Karpas-422 (cell line): ENCODE results near the gene GAS7. TPM values are rescaled to one million over a fixed set of nuclear protein-coding genes. Genes with fewer than 3 reads are reported as not detected.
A peak's percentile ranks its signal among the peaks of the same experiment; 100 is the strongest.

ENCODE experiments used
- DNase-seq: peaks from one replicate; pipeline ENCODE4 v3.0.0-alpha.2; 2015
- H2AFZ ChIP-seq: fragments of 200-600 bp; sonication (generic); 2 replicates; pipeline ENCODE4 v1.6.1; 2014; ENCODE audit warnings: antibody characterized with exemption, low read length, mixed read lengths
- H3K27ac ChIP-seq: fragments of 200-600 bp; sonication (generic); 2 replicates; pipeline ENCODE4 v1.5.1; 2014; ENCODE audit warnings: mild to moderate bottlenecking, low read length, moderate library complexity
- H3K27me3 ChIP-seq: fragments of 200-600 bp; sonication (generic); 2 replicates; pipeline ENCODE4 v1.6.1; 2014; ENCODE audit warnings: low read length, mixed read lengths
- H3K36me3 ChIP-seq: fragments of 200-600 bp; sonication (generic); 2 replicates; pipeline ENCODE4 v1.6.1; 2014; ENCODE audit warnings: low read length, mixed read lengths; ENCODE audit not compliant: insufficient read depth
- H3K4me1 ChIP-seq: fragments of 200-600 bp; sonication (generic); 2 replicates; pipeline ENCODE4 v1.6.1; 2014; ENCODE audit warnings: mild to moderate bottlenecking, low read length, mixed read lengths
- H3K4me2 ChIP-seq: fragments of 200-600 bp; sonication (generic); 2 replicates; pipeline ENCODE4 v1.6.1; 2014; ENCODE audit warnings: low read length, low read depth, mild to moderate bottlenecking; ENCODE audit not compliant: poor library complexity, severe bottlenecking
- H3K4me3 ChIP-seq: fragments of 200-600 bp; sonication (generic); 2 replicates; pipeline ENCODE4 v1.5.1; 2014; ENCODE audit warnings: mild to moderate bottlenecking, antibody characterized with exemption, low read length, mixed read lengths
- H3K79me2 ChIP-seq: fragments of 200-600 bp; sonication (generic); 2 replicates; pipeline ENCODE4 v1.6.1; 2014; ENCODE audit warnings: mild to moderate bottlenecking, low read length, mixed read lengths
- H3K9ac ChIP-seq: fragments of 200-600 bp; sonication (generic); 2 replicates; pipeline ENCODE4 v1.6.0; 2014; ENCODE audit warnings: low read length
- H3K9me2 ChIP-seq: fragments of 200-600 bp; sonication (generic), shearing (Covaris generic); replicated peaks from 2 replicates; pipeline ENCODE4 v1.6.0; 2014; ENCODE audit warnings: mild to moderate bottlenecking, low read length, moderate library complexity; ENCODE audit not compliant: insufficient read depth
- H3K9me3 ChIP-seq: fragments of 300-700, 200-600 bp; sonication (generic); 2 replicates; pipeline ENCODE4 v1.6.1; 2014; ENCODE audit warnings: low read length, mixed read lengths
- H4K20me1 ChIP-seq: fragments of 200-600 bp; sonication (generic); 2 replicates; pipeline ENCODE4 v1.6.1; 2014; ENCODE audit warnings: mild to moderate bottlenecking, antibody characterized with exemption, low read length, low read depth; ENCODE audit not compliant: insufficient read depth
- total RNA-seq: library from RNA; depleted of rRNA; stranded (reverse); fragments of >200 nt; shearing (Covaris generic); gene quantifications from 2 replicates; pipeline ENCODE4 v1.2.3, GENCODE V29; 2014; ENCODE audit warnings: low replicate concordance

The GAS7 gene
- total RNA-seq, 1 experiment from 2014 or later, result 79.9 TPM

GRCh38 chr17:9936095-9936494, 262.3 kb downstream of the GAS7 start:
- H4K20me1 ChIP-seq, result no peaks in the 10 kb centered on the region; the same call in 1 of the 2 replicates

GRCh38 chr17:9935408-9935807, 263.0 kb downstream of the GAS7 start:
- Histone ChIP-seq H4K20me1 (no peaks in the 10 kb centered on the region; the same call in 1 of the 2 replicates), H3K27me3 (no peaks in the 10 kb centered on the region), H2AFZ (no peak overlapping the region), H3K4me1 (peaks cover 24% of the 10 kb centered on the region), H3K9ac (no peak overlapping the region), H3K4me3 (no peak overlapping the region), H3K9me3 (no peaks in the 10 kb centered on the region), H3K79me2 (no peaks in the 10 kb centered on the region), H3K36me3 (peaks cover 35% of the 10 kb centered on the region), H3K27ac (no peak overlapping the region), H3K9me2 (no peaks in the 10 kb centered on the region), H3K4me2 (no peak overlapping the region)
- no peak for DNase-seq

More at GRCh38 chr17:9936095-9936494, 262.3 kb downstream of the GAS7 start:
- Histone ChIP-seq H3K9me2 (no peaks in the 10 kb centered on the region), H3K4me1 (peaks cover 17% of the 10 kb centered on the region), H3K4me3 (no peak overlapping the region), H3K9ac (no peak overlapping the region), H3K27ac (no peak overlapping the region), H3K27me3 (no peaks in the 10 kb centered on the region), H3K79me2 (no peaks in the 10 kb centered on the region), H3K4me2 (no peak overlapping the region), H2AFZ (no peak overlapping the region), H3K9me3 (no peaks in the 10 kb centered on the region), H3K36me3 (peaks cover 41% of the 10 kb centered on the region)
- DNase-seq, result no peak

GRCh38 chr17:9934331-9934730, 264.1 kb downstream of the GAS7 start:
- H3K9ac ChIP-seq, result no peak overlapping the region
- H3K4me2 ChIP-seq, result no peak overlapping the region
- peaks cover 32% of the 10 kb centered on the region for H3K36me3 ChIP-seq
- no peaks in the 10 kb centered on the region; the same call in 1 of the 2 replicates for H4K20me1 ChIP-seq
- H3K27me3 ChIP-seq, result no peaks in the 10 kb centered on the region
- H3K9me3 ChIP-seq, result no peaks in the 10 kb centered on the region
- no peak overlapping the region for H2AFZ ChIP-seq
- H3K9me2 ChIP-seq, result no peaks in the 10 kb centered on the region
- H3K79me2 ChIP-seq, result no peaks in the 10 kb centered on the region
- peaks cover 31% of the 10 kb centered on the region for H3K4me1 ChIP-seq
- no peak overlapping the region for H3K27ac ChIP-seq
- DNase-seq, result no peak
- no peak overlapping the region for H3K4me3 ChIP-seq

GRCh38 chr17:9932491-9932890, 265.9 kb downstream of the GAS7 start:
- no peaks in the 10 kb centered on the region for H3K9me3 ChIP-seq
- peaks cover 43% of the 10 kb centered on the region for H3K4me1 ChIP-seq
- H3K79me2 ChIP-seq, result no peaks in the 10 kb centered on the region
- H4K20me1 ChIP-seq, result no peaks in the 10 kb centered on the region; the same call in 1 of the 2 replicates
- no peaks in the 10 kb centered on the region for H3K9me2 ChIP-seq
- H3K4me2 ChIP-seq, result no peak overlapping the region
- no peak for DNase-seq
- H3K27me3 ChIP-seq, result no peaks in the 10 kb centered on the region
- H2AFZ ChIP-seq, result no peak overlapping the region
- no peak overlapping the region for H3K4me3 ChIP-seq
- no peak overlapping the region for H3K9ac ChIP-seq
- no peak overlapping the region for H3K27ac ChIP-seq
- H3K36me3 ChIP-seq, result peaks cover 28% of the 10 kb centered on the region; the same call in 1 of the 2 replicates

- Histone ChIP-seq H3K27me3 (no peaks in the 10 kb centered on the region), H3K9ac (no peak overlapping the region), H4K20me1 (no peaks in the 10 kb centered on the region; the same call in 1 of the 2 replicates), H3K9me3 (no peaks in the 10 kb centered on the region), H3K4me3 (no peak overlapping the region), H3K4me2 (no peak overlapping the region), H3K27ac (0 out of 2 replicates have a peak overlapping the region, but pooled peaks have one; percentile 11), H2AFZ (no peak overlapping the region), H3K79me2 (no peaks in the 10 kb centered on the region), H3K9me2 (no peaks in the 10 kb centered on the region), H3K36me3 (peaks cover 28% of the 10 kb centered on the region; the same call in 1 of the 2 replicates), H3K4me1 (peaks cover 51% of the 10 kb centered on the region)
- DNase-seq, result no peak
These were observed 267.2 kb downstream of the GAS7 start for GRCh38 chr17:9931144-9931741.

GRCh38 chr17:9929871-9930270, 268.5 kb downstream of the GAS7 start:
- Histone ChIP-seq H3K9me3 (no peaks in the 10 kb centered on the region), H3K27ac (0 out of 2 replicates have a peak overlapping the region, but pooled peaks have one; percentile 11), H3K27me3 (no peaks in the 10 kb centered on the region), H3K4me2 (no peak overlapping the region), H4K20me1 (no peaks in the 10 kb centered on the region), H3K9me2 (no peaks in the 10 kb centered on the region), H2AFZ (no peak overlapping the region), H3K79me2 (no peaks in the 10 kb centered on the region), H3K4me3 (no peak overlapping the region), H3K4me1 (peaks cover 65% of the 10 kb centered on the region), H3K9ac (no peak overlapping the region), H3K36me3 (peaks cover 28% of the 10 kb centered on the region; the same call in 1 of the 2 replicates)
- no peak for DNase-seq

GRCh38 chr17:9928601-9929333, 269.6 kb downstream of the GAS7 start:
- Histone ChIP-seq H3K9me3 (no peaks in the 10 kb centered on the region), H4K20me1 (no peaks in the 10 kb centered on the region), H3K36me3 (peaks cover 25% of the 10 kb centered on the region; the same call in 1 of the 2 replicates), H3K9me2 (no peaks in the 10 kb centered on the region), H2AFZ (no peak overlapping the region), H3K79me2 (0 out of 2 replicates have a peak, but pooled peaks cover 2% of the 10 kb centered on the region), H3K4me2 (no peak overlapping the region), H3K27me3 (no peaks in the 10 kb centered on the region), H3K27ac (peak overlapping the region; percentile 37; the same call in 1 of the 2 replicates), H3K9ac (no peak overlapping the region), H3K4me3 (no peak overlapping the region), H3K4me1 (peaks cover 67% of the 10 kb centered on the region)
- DNase-seq, result peak; percentile 72

GRCh38 chr17:9926150-9926804, 272.1 kb downstream of the GAS7 start:
- no peak overlapping the region for H3K4me2 ChIP-seq
- 0 out of 2 replicates have a peak, but pooled peaks cover 2% of the 10 kb centered on the region for H3K79me2 ChIP-seq
- no peaks in the 10 kb centered on the region for H4K20me1 ChIP-seq
- H3K27me3 ChIP-seq, result no peaks in the 10 kb centered on the region
- peaks cover 33% of the 10 kb centered on the region; the same call in 1 of the 2 replicates for H3K36me3 ChIP-seq
- no peak overlapping the region for H3K9ac ChIP-seq
- no peaks in the 10 kb centered on the region for H3K9me2 ChIP-seq
- no peak for DNase-seq
- H3K4me1 ChIP-seq, result peaks cover 54% of the 10 kb centered on the region
- peak overlapping the region; percentile 29; the same call in 1 of the 2 replicates for H3K27ac ChIP-seq
- H3K9me3 ChIP-seq, result no peaks in the 10 kb centered on the region
- no peak overlapping the region for H3K4me3 ChIP-seq
- H2AFZ ChIP-seq, result no peak overlapping the region
